HepG2 (cell line): ENCODE measurements around the gene ZNF22. TPM values are rescaled to one million over a fixed set of nuclear protein-coding genes. Genes with fewer than 3 reads are reported as not detected.

Source experiments
- ATAC-seq: fragments of 200-7000 bp; cut with Tn5 transposase; 3 replicates; pipeline ENCODE4 v1.9.1; 2020; ENCODE audit warnings: mild to moderate bottlenecking, moderate library complexity
- BruUV-seq: library from RNA; stranded (reverse); fragments of 400-500 nt; replicated peaks from 2 replicates; lab custom pipeline; 2021; lab: Mats Ljungman, UMichigan
- CTCF ChIA-PET: fragments of 300-600 bp; formaldehyde crosslinking; extraction: SDS; loops from one replicate; lab custom pipeline; 2021; ENCODE audit warnings: low total read pairs, inconsistent platforms, low intra/inter-chr PET ratio; lab: Yijun Ruan, JAX
- POLR2A ChIA-PET: fragments of 350-600 bp; sonication (Branson Sonifier 250); formaldehyde crosslinking; loops from one replicate; lab custom pipeline; 2020; ENCODE audit warnings: antibody characterized with exemption, inconsistent platforms; lab: Yijun Ruan, JAX
- DNase-seq: peaks from one replicate; pipeline ENCODE4 v3.0.0-alpha.2; 2015; ENCODE audit warnings: low spot score
- FAIRE-seq: peaks from 3 replicates; lab custom pipeline; 2011; peaks lifted over from hg19 to GRCh38; lab: Jason Lieb, UNC
- H2AFZ ChIP-seq: one replicate; pipeline ENCODE4 v1.6.1; 2011; ENCODE audit warnings: low read length, inconsistent platforms
- H3K27ac ChIP-seq: fragments of 300-600 bp; 3 replicates; pipeline ENCODE4 v1.8.0; 2011; ENCODE audit warnings: mixed run types, mild to moderate bottlenecking, mixed read lengths, low read length, inconsistent platforms; ENCODE audit not compliant: insufficient read depth; ENCODE audit errors: extremely low read length
- H3K27me3 ChIP-seq, 2 experiments: fragments of 200-600 bp in 1 of 2; 2 replicates in 1 of 2; 3 replicates in 1 of 2; pipeline versions ENCODE4 v1.6.0 to v1.8.0; 2011; ENCODE audit warnings: low read length in 2 of 2, mild to moderate bottlenecking in 2 of 2, moderate library complexity in 2 of 2, inconsistent platforms in 1 of 2; ENCODE audit not compliant: insufficient read depth in 2 of 2, control insufficient read depth in 1 of 2
- H3K36me3 ChIP-seq, 2 experiments: fragments of 200-600 bp in 1 of 2; replicated peaks in 1 of 2; 2 replicates in 1 of 2; 3 replicates in 1 of 2; pipeline versions ENCODE4 v1.5.1 to v1.8.0; 2011; ENCODE audit warnings: low read length in 2 of 2, inconsistent platforms in 1 of 2; ENCODE audit not compliant: insufficient read depth in 2 of 2, control insufficient read depth in 1 of 2
- H3K4me1 ChIP-seq: 2 replicates; pipeline ENCODE4 v1.5.1; 2012; ENCODE audit warnings: low read length, inconsistent platforms; ENCODE audit not compliant: insufficient read depth
- H3K4me2 ChIP-seq: 2 replicates; pipeline ENCODE4 v1.6.0; 2011; ENCODE audit warnings: low read depth, low read length, inconsistent platforms
- H3K4me3 ChIP-seq, 3 experiments: fragments of 200-600 bp in 1 of 3; sonication (generic), shearing (Covaris generic) in 1 of 3; replicated peaks in 1 of 3; 2 replicates each; pipeline ENCODE4 v1.5.1; 2011 to 2016; ENCODE audit warnings: low read length in 3 of 3, inconsistent platforms in 2 of 3, low read depth in 2 of 3, mild to moderate bottlenecking in 2 of 3, control low read depth in 1 of 3, mixed read lengths in 1 of 3; ENCODE audit not compliant: insufficient read depth in 1 of 3
- H3K79me2 ChIP-seq: one replicate; pipeline ENCODE4 v1.6.1; 2011; ENCODE audit warnings: low read length, inconsistent platforms; ENCODE audit not compliant: insufficient read depth
- H3K9ac ChIP-seq: 2 replicates; pipeline ENCODE4 v1.6.0; 2011; ENCODE audit warnings: mild to moderate bottlenecking, low read depth, low read length, inconsistent platforms; ENCODE audit not compliant: insufficient read depth
- H3K9me3 ChIP-seq: 2 replicates; pipeline ENCODE4 v1.5.1; 2012; ENCODE audit warnings: mild to moderate bottlenecking, low read length
- H4K20me1 ChIP-seq: 2 replicates; pipeline ENCODE4 v1.6.0; 2011; ENCODE audit warnings: inconsistent platforms, mild to moderate bottlenecking, low read length, moderate library complexity; ENCODE audit not compliant: insufficient read depth
- ARNT ChIP-seq: fragments of 450-650 bp; IDR thresholded peaks from 2 replicates; pipeline ENCODE4 v1.6.1; 2017
- GFI1 ChIP-seq: sonication (generic); formaldehyde crosslinking; IDR thresholded peaks from 2 replicates; pipeline ENCODE4 v1.5.0; 2020; ENCODE audit warnings: missing genetic modification reagents, mild to moderate bottlenecking, borderline replicate concordance
- KDM3A ChIP-seq: IDR thresholded peaks from 2 replicates; pipeline ENCODE4 v1.6.1; 2018; ENCODE audit warnings: low read depth, missing compliant biosample characterization
- PAXIP1 ChIP-seq: sonication (generic); formaldehyde crosslinking; conservative IDR thresholded peaks from 2 replicates; pipeline ENCODE4 v1.4.0; 2020; ENCODE audit warnings: mild to moderate bottlenecking, missing genetic modification reagents, moderate library complexity
- SNAPC2 ChIP-seq: sonication (generic); formaldehyde crosslinking; IDR thresholded peaks from 2 replicates; pipeline ENCODE4 v1.8.1; 2022; ENCODE audit warnings: mild to moderate bottlenecking, missing genetic modification reagents
- SPEN ChIP-seq: sonication (generic); formaldehyde crosslinking; IDR thresholded peaks from 2 replicates; pipeline ENCODE4 v1.5.1; 2020; ENCODE audit warnings: low read depth, mild to moderate bottlenecking, missing genetic modification reagents
- ZMAT3 ChIP-seq: sonication (generic); formaldehyde crosslinking; conservative IDR thresholded peaks from 2 replicates; pipeline ENCODE4 v1.7.0; 2021; ENCODE audit warnings: missing genetic modification reagents
- ZNF234 ChIP-seq: sonication (generic); formaldehyde crosslinking; conservative IDR thresholded peaks from 2 replicates; pipeline ENCODE4 v1.5.1; 2020; ENCODE audit warnings: mild to moderate bottlenecking, missing genetic modification reagents
- ZNF292 ChIP-seq: sonication (generic); formaldehyde crosslinking; IDR thresholded peaks from 2 replicates; pipeline ENCODE4 v1.8.1; 2022; ENCODE audit warnings: mild to moderate bottlenecking, low read depth, missing genetic modification reagents, borderline replicate concordance
- ZNF317 ChIP-seq: sonication (generic); formaldehyde crosslinking; IDR thresholded peaks from 2 replicates; pipeline ENCODE4 v1.5.0; 2020; ENCODE audit warnings: mild to moderate bottlenecking, missing genetic modification reagents
- ZNF550 ChIP-seq: sonication (generic); formaldehyde crosslinking; IDR thresholded peaks from 2 replicates; pipeline ENCODE4 v1.4.0; 2020; ENCODE audit warnings: mild to moderate bottlenecking, missing genetic modification reagents, borderline replicate concordance
- ZNF552 ChIP-seq: sonication (generic); formaldehyde crosslinking; IDR thresholded peaks from 2 replicates; pipeline ENCODE4 v1.9.0; 2022; ENCODE audit warnings: missing genetic modification reagents, mild to moderate bottlenecking, borderline replicate concordance
- WGBS: methylation state at CpG from one replicate; pipeline ENCODE4 v1.1.6; 2017; ENCODE audit warnings: low lambda C conversion rate; 5-methylcytosine and 5-hydroxymethylcytosine counted together
- in situ Hi-C: cut with HindIII; loops from 2 replicates; pipeline ENCODE4 v1.10.0; 2017; ENCODE audit warnings: low pct_unique_long_range_greater_than_20kb; ENCODE audit not compliant: extremely low pct_ligation_motif_present
- intact Hi-C: fragments of 100-400 bp; cut with micrococcal nuclease; formaldehyde crosslinking; loops from one replicate; pipeline ENCODE4 v1.10.0; 2022; ENCODE audit not compliant: unreplicated experiment
- polyA plus RNA-seq, 8 experiments: library from polyadenylated mRNA; depleted of rRNA in 3 of 8; stranded (reverse) in 7 of 8; unstranded in 1 of 8; fragments of >200 nt; fragmentation: Illumina TruSeq in 4 of 8; extraction: Trizol in 4 of 8; gene quantifications; 2 replicates each; pipeline versions ENCODE4 v1.2.1 to v1.2.3, GENCODE V29; 2011 to 2016; ENCODE audit warnings: low read depth in 4 of 8, missing spikeins in 1 of 8, mixed read lengths in 1 of 8; ENCODE audit not compliant: insufficient read depth in 1 of 8
- total RNA-seq, 5 experiments: library from RNA; depleted of rRNA; stranded (reverse); fragments of >200 nt; fragmentation: Illumina TruSeq; extraction: Trizol; gene quantifications; 2 replicates each; pipeline ENCODE4 v1.2.3, GENCODE V29; 2016; ENCODE audit warnings: low read depth in 1 of 5
- TF ChIP-seq, protein P1 (sequence below), 2 experiments: sonication (generic) in 1 of 2; formaldehyde crosslinking in 1 of 2; IDR thresholded peaks; 2 replicates each; pipeline versions ENCODE4 v1.4.0 to v1.6.1; 2018 to 2020; ENCODE audit warnings: missing genetic modification reagents in 2 of 2, borderline replicate concordance in 1 of 2, low read depth in 1 of 2, mild to moderate bottlenecking in 1 of 2, missing biosample characterization in 1 of 2

Gene ZNF22
- total and polyA plus RNA-seq, 2 of the 13 experiments (the other 11 are each of a cell fraction or from before 2014, with no cell fraction given) = 0.40 to 1.3 TPM

GRCh38 chr10:44960088-44960460 is 40.6 kb upstream of the ZNF22 start:
- FAIRE-seq (no peak), DNase-seq (no peak), ATAC-seq (no peak)
- Histone ChIP-seq H3K4me3 (peak overlapping the region; percentile 82 to 85 (median 84)), H3K27ac (peak overlapping the region; percentile 80), H3K9me3 (no peaks in the 10 kb centered on the region), H3K9ac (peak overlapping the region; percentile 80), H3K4me2 (peak overlapping the region; percentile 95), H3K27me3 (no peaks in the 10 kb centered on the region; a peak in 1 of 5 replicates), H3K79me2 (peaks cover 57% of the 10 kb centered on the region), H2AFZ (no peak overlapping the region), H3K4me1 (peaks cover 68% of the 10 kb centered on the region), H4K20me1 (peaks cover 4% of the 10 kb centered on the region; the same call in 1 of the 2 replicates), H3K36me3 (peaks cover 0 to 6% of the 10 kb centered on the region in 2 experiments; a peak in 2 of 5 replicates)
- intact Hi-C loops = loop anchor here (2.0 kb wide), 1 partner anchor 15 kb away; no protein-coding TSS in a partner anchor
- in situ Hi-C loops = loop anchor here (25.0 kb wide), 1 partner anchor 1548 kb away; the partner anchor contains the start of gene HNRNPF
- POLR2A ChIA-PET = interaction anchor here (1.0 to 13.2 kb wide), 11 partner anchors 7 to 49 kb away, joined by 3 to 407 read pairs (median 6); partner anchors contain the start of genes DEPP1 and TMEM72
- CTCF ChIA-PET = interaction anchor here (1.2 to 1.5 kb wide), 2 partner anchors 15 to 27 kb away, joined by 4 to 5 read pairs; no protein-coding TSS in a partner anchor
- TF ChIP-seq ZNF550 (no peak), KDM3A (CRISPR knock-in tag) (no peak), ARNT (no peak), GFI1 (0 out of 2 replicates have a peak, but pooled peaks have one; percentile 41), SNAPC2 (CRISPR knock-in tag) (0 out of 2 replicates have a peak, but pooled peaks have one; percentile 11), ZMAT3 (CRISPR knock-in tag) (0 out of 2 replicates have a peak, but pooled peaks have one; percentile 0), ZNF317 (CRISPR knock-in tag) (0 out of 2 replicates have a peak, but pooled peaks have one; percentile 1), SPEN (CRISPR knock-in tag) (0 out of 2 replicates have a peak, but pooled peaks have one; percentile 2), ZNF234 (CRISPR knock-in tag) (peak; percentile 52; the same call in 1 of the 2 replicates), PAXIP1 (CRISPR knock-in tag) (peak; percentile 40; the same call in 1 of the 2 replicates), ZNF292 (CRISPR knock-in tag) (0 out of 2 replicates have a peak, but pooled peaks have one; percentile 11), ZNF552 (CRISPR knock-in tag) (0 out of 2 replicates have a peak, but pooled peaks have one; percentile 2)
- TF ChIP-seq, protein P1, sequence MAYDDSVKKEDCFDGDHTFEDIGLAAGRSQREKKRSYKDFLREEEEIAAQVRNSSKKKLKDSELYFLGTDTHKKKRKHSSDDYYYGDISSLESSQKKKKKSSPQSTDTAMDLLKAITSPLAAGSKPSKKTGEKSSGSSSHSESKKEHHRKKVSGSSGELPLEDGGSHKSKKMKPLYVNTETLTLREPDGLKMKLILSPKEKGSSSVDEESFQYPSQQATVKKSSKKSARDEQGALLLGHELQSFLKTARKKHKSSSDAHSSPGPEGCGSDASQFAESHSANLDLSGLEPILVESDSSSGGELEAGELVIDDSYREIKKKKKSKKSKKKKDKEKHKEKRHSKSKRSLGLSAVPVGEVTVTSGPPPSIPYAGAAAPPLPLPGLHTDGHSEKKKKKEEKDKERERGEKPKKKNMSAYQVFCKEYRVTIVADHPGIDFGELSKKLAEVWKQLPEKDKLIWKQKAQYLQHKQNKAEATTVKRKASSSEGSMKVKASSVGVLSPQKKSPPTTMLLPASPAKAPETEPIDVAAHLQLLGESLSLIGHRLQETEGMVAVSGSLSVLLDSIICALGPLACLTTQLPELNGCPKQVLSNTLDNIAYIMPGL (CRISPR knock-in tag; IDR thresholded peaks at IDR 0.05; ENCODE audit: borderline replicate concordance in 1 of 2, low read depth in 1 of 2) = 0 out of 4 replicates have a peak, but pooled peaks of 1 of the 2 experiments have one; percentile 4
- no TSS peak for BruUV-seq
- 0% methylated on average over 8 of the region's 8 CpGs for WGBS
